ENCODE data around the gene KRTAP12-1.

KRTAP12-1 gene

DNA sequence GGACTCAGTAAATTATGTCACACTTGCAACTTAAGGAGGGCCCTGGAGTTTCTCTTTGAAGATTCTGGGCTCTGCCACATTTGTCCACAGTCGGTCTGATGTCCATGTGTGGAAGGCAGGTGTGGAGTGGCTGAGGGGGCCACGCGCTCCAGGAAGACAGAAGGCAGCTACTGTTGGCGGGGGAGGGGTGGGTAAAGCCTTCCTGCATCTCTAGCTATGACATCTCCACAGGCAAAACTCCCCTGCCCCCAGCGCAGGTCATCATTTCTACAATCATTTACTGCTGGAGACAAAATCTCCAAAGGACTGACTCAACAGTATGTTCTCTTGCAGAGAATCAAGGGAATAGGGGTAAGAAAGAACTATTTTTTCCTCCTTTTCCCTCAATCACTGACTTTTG, 40.8 kb upstream of the KRTAP12-1 start:
- Histone ChIP-seq H3K27me3 (ENCODE audit: control insufficient read depth, insufficient read depth, low read length) (peaks cover 73% of the 10 kb centered on the region), H3K9me3 (replicated peaks; ENCODE audit: low read length) (no peaks in the 10 kb centered on the region), H3K4me2 (ENCODE audit: low read length) (no peak overlapping the region), H3K36me3 (ENCODE audit: insufficient read depth, low read length) (no peaks in the 10 kb centered on the region), H3K4me3 (ENCODE audit: low read length) (no peak overlapping the region), H3K9ac (ENCODE audit: low read depth, low read length) (no peak overlapping the region), H3K4me1 (ENCODE audit: control insufficient read depth, insufficient read depth, low read length) (no peaks in the 10 kb centered on the region)

DNA sequence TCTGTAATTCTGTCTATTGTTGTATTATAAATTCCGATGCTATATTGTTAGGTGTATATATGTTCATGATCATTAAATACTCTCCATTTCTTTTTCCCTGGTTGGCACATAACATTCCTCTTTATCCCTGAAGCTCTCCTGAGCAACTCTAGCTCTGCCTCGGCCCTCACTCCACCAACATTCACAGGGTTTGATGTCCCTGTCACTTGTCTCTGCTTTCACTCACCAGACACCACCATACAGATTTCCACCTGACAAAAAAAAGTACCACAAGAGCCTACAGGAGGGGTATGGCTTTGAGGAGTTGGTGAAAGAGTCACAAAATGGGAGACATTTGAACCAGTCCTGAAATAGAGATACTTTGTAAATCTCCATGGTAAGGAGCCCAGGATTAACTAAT, 38.2 kb upstream of the KRTAP12-1 start:
- H3K27me3 ChIP-seq (ENCODE audit: control insufficient read depth, insufficient read depth, low read length), result peaks cover 76% of the 10 kb centered on the region

DNA sequence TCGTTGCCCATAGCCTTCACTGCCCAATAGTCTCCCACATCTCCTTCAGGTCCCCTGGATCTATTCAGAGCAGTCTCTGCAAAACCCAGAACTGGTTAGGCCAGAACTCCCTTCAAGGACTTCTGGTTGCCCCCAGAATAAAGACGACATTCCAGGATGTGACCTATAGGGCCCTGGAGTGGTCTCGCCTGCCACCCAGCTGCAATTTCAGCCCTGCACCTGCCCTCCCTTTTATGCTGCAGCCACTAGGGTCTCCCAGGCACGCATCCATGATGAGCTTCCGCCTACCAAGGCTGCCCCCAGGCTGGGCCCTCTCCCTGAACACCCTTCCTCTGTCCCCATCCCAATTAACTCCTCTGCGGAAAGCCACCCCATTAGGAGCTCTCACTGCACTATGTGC, 36.6 kb upstream of the KRTAP12-1 start:
- H3K4me1 ChIP-seq (ENCODE audit: control insufficient read depth, insufficient read depth, low read length), result no peaks in the 10 kb centered on the region
- no peak overlapping the region for H3K9ac ChIP-seq (ENCODE audit: low read depth, low read length)
- no peaks in the 10 kb centered on the region for H3K9me3 ChIP-seq (replicated peaks; ENCODE audit: low read length)
- no peaks in the 10 kb centered on the region for H3K36me3 ChIP-seq (ENCODE audit: insufficient read depth, low read length)
- peaks cover 80% of the 10 kb centered on the region for H3K27me3 ChIP-seq (ENCODE audit: control insufficient read depth, insufficient read depth, low read length)
- H3K4me2 ChIP-seq (ENCODE audit: low read length), result no peak overlapping the region
- no peak overlapping the region for H3K4me3 ChIP-seq (ENCODE audit: low read length)

More for the DNA sequence above, 38.2 kb upstream of the KRTAP12-1 start:
- Histone ChIP-seq H3K4me2 (ENCODE audit: low read length) (no peak overlapping the region), H3K9ac (ENCODE audit: low read depth, low read length) (no peak overlapping the region), H3K9me3 (replicated peaks; ENCODE audit: low read length) (no peaks in the 10 kb centered on the region), H3K4me1 (ENCODE audit: control insufficient read depth, insufficient read depth, low read length) (no peaks in the 10 kb centered on the region), H3K4me3 (ENCODE audit: low read length) (no peak overlapping the region), H3K36me3 (ENCODE audit: insufficient read depth, low read length) (no peaks in the 10 kb centered on the region)

DNA sequence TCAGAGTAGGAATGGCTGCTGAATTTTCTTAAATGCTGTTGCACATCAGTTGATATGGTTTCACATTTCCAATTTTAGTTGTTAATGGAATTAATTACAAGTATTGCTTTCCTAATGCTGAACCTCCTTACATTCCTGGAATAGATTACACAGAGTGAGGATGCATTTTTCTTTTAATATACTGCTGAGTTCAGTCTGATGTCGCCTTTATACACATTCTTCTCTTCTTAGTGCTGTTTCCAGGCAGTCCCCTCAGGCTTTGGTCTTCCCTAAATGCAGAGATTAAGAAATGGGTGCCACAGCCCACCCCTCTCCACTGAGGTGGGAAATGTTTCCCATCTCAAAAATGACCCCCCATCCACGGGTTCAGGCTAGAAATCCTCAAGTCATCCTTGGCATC, 36.1 kb upstream of the KRTAP12-1 start:
- H3K27me3 ChIP-seq (ENCODE audit: control insufficient read depth, insufficient read depth, low read length), result peaks cover 80% of the 10 kb centered on the region
- no peaks in the 10 kb centered on the region for H3K4me1 ChIP-seq (ENCODE audit: control insufficient read depth, insufficient read depth, low read length)

DNA sequence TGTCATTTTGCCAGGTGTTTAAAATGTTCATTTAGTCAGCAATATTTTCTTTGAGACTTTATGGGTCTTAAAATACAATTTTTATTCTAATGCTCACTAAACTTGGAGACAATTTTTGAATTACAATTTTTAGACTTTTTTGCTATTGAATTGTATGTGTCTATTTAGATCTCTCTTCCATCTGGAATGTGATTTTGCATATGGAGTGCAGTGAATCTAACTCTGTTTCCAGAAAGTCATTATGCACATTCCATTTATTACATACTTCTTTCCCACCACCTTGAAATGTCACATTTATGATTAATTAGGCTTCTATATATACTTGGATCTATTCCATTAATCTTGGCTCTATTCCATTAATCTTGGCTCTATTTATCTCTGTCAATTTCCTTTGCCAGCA, 35.0 kb upstream of the KRTAP12-1 start:
- Histone ChIP-seq H3K9me3 (replicated peaks; ENCODE audit: low read length) (no peaks in the 10 kb centered on the region), H3K4me2 (ENCODE audit: low read length) (no peak overlapping the region), H3K4me1 (ENCODE audit: control insufficient read depth, insufficient read depth, low read length) (no peaks in the 10 kb centered on the region), H3K36me3 (ENCODE audit: insufficient read depth, low read length) (no peaks in the 10 kb centered on the region), H3K27me3 (ENCODE audit: control insufficient read depth, insufficient read depth, low read length) (peaks cover 83% of the 10 kb centered on the region), H3K9ac (ENCODE audit: low read depth, low read length) (no peak overlapping the region), H3K4me3 (ENCODE audit: low read length) (no peak overlapping the region)

More for the DNA sequence above, 36.1 kb upstream of the KRTAP12-1 start:
- H3K9me3 ChIP-seq (replicated peaks; ENCODE audit: low read length), result no peaks in the 10 kb centered on the region
- no peak overlapping the region for H3K4me2 ChIP-seq (ENCODE audit: low read length)
- H3K9ac ChIP-seq (ENCODE audit: low read depth, low read length), result no peak overlapping the region
- H3K4me3 ChIP-seq (ENCODE audit: low read length), result no peak overlapping the region
- no peaks in the 10 kb centered on the region for H3K36me3 ChIP-seq (ENCODE audit: insufficient read depth, low read length)

DNA sequence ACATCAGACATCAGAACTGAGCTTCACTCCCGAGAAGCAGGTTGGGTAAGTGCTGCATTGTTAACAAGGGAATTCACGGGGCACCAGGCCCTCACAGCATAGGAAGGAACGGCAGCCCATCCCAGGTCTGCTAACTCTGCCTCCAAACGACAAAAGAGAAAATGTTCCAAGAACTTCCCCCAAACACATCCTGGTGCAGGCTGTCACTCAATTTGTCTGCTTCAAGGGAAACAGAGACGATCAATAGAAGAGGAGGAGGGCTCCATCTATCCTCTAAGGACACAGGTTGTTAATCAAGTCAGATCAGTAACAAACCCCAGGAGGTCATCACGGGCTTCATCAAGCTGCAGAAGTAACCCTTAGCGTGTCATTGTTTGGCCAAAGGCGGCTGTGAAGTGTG, 32.9 kb upstream of the KRTAP12-1 start:
- Histone ChIP-seq H3K9me3 (replicated peaks; ENCODE audit: low read length) (no peaks in the 10 kb centered on the region), H3K27me3 (ENCODE audit: control insufficient read depth, insufficient read depth, low read length) (peaks cover 87% of the 10 kb centered on the region), H3K36me3 (ENCODE audit: insufficient read depth, low read length) (no peaks in the 10 kb centered on the region), H3K4me1 (ENCODE audit: control insufficient read depth, insufficient read depth, low read length) (no peaks in the 10 kb centered on the region), H3K4me3 (ENCODE audit: low read length) (no peak overlapping the region), H3K9ac (ENCODE audit: low read depth, low read length) (no peak overlapping the region), H3K4me2 (ENCODE audit: low read length) (no peak overlapping the region)

DNA sequence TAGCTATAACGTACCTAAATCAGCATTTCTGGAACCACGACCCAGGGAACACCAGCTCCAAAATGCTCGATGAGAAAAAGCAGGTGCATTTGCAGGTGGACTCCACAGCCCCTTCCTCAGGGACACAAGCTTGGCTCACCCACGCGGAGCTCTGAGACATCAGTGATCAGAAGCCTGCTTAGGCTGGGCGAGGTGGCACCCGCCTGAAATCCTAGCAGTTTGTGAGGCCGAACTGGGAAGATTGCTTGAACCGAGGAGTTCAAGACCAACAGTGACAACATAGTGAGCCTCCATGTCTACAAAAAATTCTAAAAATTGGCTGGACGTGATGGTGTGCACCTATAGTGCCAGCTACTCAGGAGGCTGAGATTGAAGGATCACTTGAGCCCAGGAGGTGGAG, 31.9 kb upstream of the KRTAP12-1 start:
- H3K4me2 ChIP-seq (ENCODE audit: low read length), result no peak overlapping the region
- no peak overlapping the region for H3K9ac ChIP-seq (ENCODE audit: low read depth, low read length)
- H3K27me3 ChIP-seq (ENCODE audit: control insufficient read depth, insufficient read depth, low read length), result peaks cover 87% of the 10 kb centered on the region
- H3K36me3 ChIP-seq (ENCODE audit: insufficient read depth, low read length), result no peaks in the 10 kb centered on the region
- H3K9me3 ChIP-seq (replicated peaks; ENCODE audit: low read length), result no peaks in the 10 kb centered on the region
- no peaks in the 10 kb centered on the region for H3K4me1 ChIP-seq (ENCODE audit: control insufficient read depth, insufficient read depth, low read length)
- no peak overlapping the region for H3K4me3 ChIP-seq (ENCODE audit: low read length)

DNA sequence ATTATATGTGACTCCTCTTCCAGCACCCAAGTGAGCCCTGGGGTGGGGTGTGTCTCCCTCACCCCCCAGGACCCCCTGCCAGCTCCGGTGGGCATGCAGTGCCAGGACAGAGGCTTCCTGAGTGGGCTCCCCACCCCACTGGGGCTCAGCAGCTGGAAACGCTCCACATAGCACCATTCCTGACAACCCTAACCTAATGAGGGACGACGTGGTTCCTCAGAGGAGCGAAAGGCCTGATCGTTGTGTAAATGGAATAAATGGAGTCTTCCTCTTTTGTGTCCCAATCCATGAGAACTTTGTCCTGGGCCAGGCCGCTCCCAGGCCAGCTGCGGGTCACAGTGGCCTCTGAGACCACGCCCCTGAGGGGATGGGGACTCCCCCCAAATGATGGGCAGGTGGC, 31.2 kb upstream of the KRTAP12-1 start:
- H3K27me3 ChIP-seq (ENCODE audit: control insufficient read depth, insufficient read depth, low read length), result peaks cover 87% of the 10 kb centered on the region
- no peaks in the 10 kb centered on the region for H3K36me3 ChIP-seq (ENCODE audit: insufficient read depth, low read length)
- no peak overlapping the region for H3K4me3 ChIP-seq (ENCODE audit: low read length)

DNA sequence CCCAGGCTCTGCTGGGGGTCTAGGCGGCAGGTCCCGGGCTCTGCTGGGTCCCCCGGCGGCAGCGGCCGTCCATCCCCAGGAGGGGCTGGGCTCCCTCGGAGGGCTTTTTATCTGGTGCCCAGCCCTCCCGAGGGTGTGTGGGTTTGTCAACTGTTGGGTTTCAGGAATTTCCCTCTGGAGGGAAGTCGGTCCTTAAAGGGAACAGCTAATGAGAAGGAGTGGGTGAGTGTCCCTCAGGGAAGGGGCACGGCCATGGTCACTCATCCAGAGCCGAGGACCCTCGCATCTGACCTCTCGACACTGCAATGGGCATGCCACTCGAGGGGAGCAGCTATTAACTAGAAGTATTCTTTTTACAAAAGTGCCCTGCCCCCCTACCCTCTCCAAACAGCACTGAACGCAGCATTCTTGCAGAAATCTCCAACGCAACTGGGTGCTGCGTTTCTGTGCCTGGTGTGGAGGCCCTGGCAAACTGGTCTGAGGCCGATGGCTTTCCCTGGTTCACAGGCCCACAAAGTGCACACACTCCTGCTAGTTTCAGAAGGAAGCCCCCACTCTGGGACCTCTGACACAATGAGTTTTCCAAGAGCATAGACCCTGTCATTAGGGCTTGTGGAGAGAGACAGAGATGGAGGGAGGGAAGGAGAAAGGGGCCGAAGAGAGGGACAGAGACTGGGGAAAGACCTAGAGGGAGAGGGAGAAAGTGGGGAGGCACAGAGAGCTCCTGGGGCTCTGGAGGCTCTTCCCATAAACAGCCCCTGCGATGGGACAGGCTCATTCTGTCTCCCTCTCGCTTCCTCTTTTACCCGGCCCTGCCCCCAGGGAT, 30.5 kb upstream of the KRTAP12-1 start:
- no peak overlapping the region for H3K9ac ChIP-seq (ENCODE audit: low read depth, low read length)
- H3K4me3 ChIP-seq (ENCODE audit: low read length), result no peak overlapping the region
- H3K27me3 ChIP-seq (ENCODE audit: control insufficient read depth, insufficient read depth, low read length), result peaks cover 87% of the 10 kb centered on the region

More for the DNA sequence above, 31.2 kb upstream of the KRTAP12-1 start:
- Histone ChIP-seq H3K9me3 (replicated peaks; ENCODE audit: low read length) (no peaks in the 10 kb centered on the region), H3K4me2 (ENCODE audit: low read length) (no peak overlapping the region), H3K4me1 (ENCODE audit: control insufficient read depth, insufficient read depth, low read length) (no peaks in the 10 kb centered on the region), H3K9ac (ENCODE audit: low read depth, low read length) (no peak overlapping the region)

DNA sequence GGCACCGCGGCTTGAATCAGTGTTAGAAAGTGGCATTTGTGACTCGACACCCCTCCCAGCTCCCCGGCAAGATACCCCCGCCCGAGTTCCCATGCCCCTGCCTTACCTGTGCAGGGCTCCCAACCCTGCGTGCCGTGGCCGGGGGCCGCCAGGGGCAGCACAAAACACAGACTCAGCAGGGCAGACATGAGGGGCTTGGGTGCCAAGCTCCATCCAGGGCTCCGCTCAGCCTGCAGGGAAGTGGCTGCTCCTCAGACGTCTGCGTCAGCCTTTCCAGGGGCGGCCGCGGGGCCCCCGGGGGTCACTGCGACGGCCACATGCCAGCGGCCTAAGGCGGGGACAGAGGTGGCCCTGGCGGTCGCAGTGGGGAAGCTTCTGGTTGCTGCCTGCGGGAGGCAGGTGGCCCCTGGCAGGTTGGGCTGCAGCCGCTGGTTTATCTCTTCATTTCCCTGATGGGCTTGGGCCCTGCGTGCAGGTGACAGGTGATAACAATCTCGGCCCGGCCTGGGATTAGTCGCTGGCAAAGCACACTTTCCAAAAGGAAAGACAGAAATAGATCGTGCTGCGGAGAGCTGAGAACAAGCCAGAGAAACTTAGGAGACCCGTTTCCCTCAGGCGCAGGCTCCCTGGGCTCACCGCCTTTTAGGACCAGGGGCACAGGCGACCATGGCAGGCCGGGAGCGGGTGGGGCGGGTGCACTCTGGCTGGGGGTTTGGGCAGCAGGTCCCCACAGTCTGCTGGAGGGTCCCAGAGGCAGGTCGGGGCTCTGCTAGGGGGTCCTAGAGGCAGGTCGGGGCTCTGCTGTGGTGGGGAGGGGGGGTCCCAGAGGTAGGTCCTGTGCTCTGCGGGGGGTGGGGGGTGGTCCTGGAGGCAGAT, 29.6 kb upstream of the KRTAP12-1 start, which contains the start of gene TSPEAR:
Gene TSPEAR, minus strand, starts transcription at position 246 of the 876 bp plus-strand sequence. Its CDS starts 58 bp downstream, at position 188.
- no peak within 1 kb of the TSS for H3K4me3 ChIP-seq (ENCODE audit: low read length)
- peaks cover 94% of the 10 kb centered on the region for H3K27me3 ChIP-seq (ENCODE audit: control insufficient read depth, insufficient read depth, low read length)

More for the DNA sequence above, 30.5 kb upstream of the KRTAP12-1 start:
- no peak overlapping the region for H3K4me2 ChIP-seq (ENCODE audit: low read length)
- no peaks in the 10 kb centered on the region for H3K36me3 ChIP-seq (ENCODE audit: insufficient read depth, low read length)
- H3K9me3 ChIP-seq (replicated peaks; ENCODE audit: low read length), result no peaks in the 10 kb centered on the region
- H3K4me1 ChIP-seq (ENCODE audit: control insufficient read depth, insufficient read depth, low read length), result no peaks in the 10 kb centered on the region

DNA sequence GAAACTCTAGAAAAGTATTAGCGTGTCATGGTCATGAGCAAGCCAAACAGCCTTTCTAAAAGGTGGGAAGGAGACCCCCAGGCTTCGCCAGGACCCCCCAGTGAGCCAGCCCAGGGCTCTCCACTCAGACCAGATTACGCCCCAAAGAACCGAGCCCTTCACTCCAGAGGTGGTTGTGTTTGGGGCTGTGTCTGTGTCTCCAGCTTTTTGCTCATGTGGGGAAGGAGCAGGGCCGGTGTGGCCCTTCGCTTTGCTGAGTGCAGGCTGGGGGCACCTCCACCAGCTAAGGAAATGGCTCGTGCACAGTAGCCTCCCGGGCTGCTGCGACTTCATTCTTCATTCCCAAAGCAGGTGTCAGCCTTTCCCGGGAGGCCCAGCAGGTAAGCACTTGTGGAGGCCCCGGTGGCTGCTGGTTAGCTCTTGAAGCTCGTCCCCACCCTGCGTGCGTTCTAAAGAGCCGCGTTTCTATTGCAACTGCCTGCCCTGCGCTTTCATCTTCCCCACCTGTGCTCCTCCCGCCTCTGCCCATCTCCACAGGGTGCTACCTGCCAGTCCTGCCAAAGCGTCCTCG, 28.9 kb upstream of the KRTAP12-1 start:
- Histone ChIP-seq H3K4me1 (ENCODE audit: control insufficient read depth, insufficient read depth, low read length) (no peaks in the 10 kb centered on the region), H3K27me3 (ENCODE audit: control insufficient read depth, insufficient read depth, low read length) (peaks cover 95% of the 10 kb centered on the region), H3K4me2 (ENCODE audit: low read length) (no peak overlapping the region), H3K4me3 (ENCODE audit: low read length) (no peak overlapping the region), H3K9ac (ENCODE audit: low read depth, low read length) (no peak overlapping the region), H3K36me3 (ENCODE audit: insufficient read depth, low read length) (no peaks in the 10 kb centered on the region), H3K9me3 (replicated peaks; ENCODE audit: low read length) (no peaks in the 10 kb centered on the region)

More for the DNA sequence above, 29.6 kb upstream of the KRTAP12-1 start, which contains the start of gene TSPEAR:
- Histone ChIP-seq H3K9ac (ENCODE audit: low read depth, low read length) (no peak within 1 kb of the TSS), H3K36me3 (ENCODE audit: insufficient read depth, low read length) (no peaks in the 10 kb centered on the region), H3K9me3 (replicated peaks; ENCODE audit: low read length) (no peaks in the 10 kb centered on the region), H3K4me1 (ENCODE audit: control insufficient read depth, insufficient read depth, low read length) (no peaks in the 10 kb centered on the region), H3K4me2 (ENCODE audit: low read length) (no peak within 1 kb of the TSS)
